SK-N-SH (cell line): ENCODE measurements around the gene SLC22A7. TPM values are rescaled to one million over a fixed set of nuclear protein-coding genes. Genes with fewer than 3 reads are reported as not detected.
"Not testable (repeated sequence)": the region's sequence is repeated elsewhere in the genome, so short reads cannot be mapped to it uniquely, and the experiment has no call there.

Experiments used
- CTCF ChIA-PET: fragments of 300-600, 350-600 bp; formaldehyde crosslinking; extraction: SDS; loops from one replicate; lab custom pipeline; 2021; lab: Yijun Ruan, JAX
- POLR2A ChIA-PET: fragments of 350-600 bp; sonication (Branson Sonifier 250); formaldehyde crosslinking; extraction: SDS; loops from one replicate; lab custom pipeline; 2020; ENCODE audit warnings: antibody characterized with exemption, inconsistent platforms; lab: Yijun Ruan, JAX
- DNase-seq: peaks from one replicate; pipeline ENCODE4 v3.0.0; 2012
- H2AFZ ChIP-seq: fragments of 200-600 bp; sonication (generic); 2 replicates; pipeline ENCODE4 v1.8.1; 2016; ENCODE audit warnings: antibody characterized with exemption, mild to moderate bottlenecking, low read depth
- H3F3A ChIP-seq: fragments of 200-600 bp; sonication (generic); replicated peaks from 2 replicates; pipeline ENCODE3; 2016; ENCODE audit warnings: antibody characterized with exemption, mild to moderate bottlenecking; ENCODE audit not compliant: insufficient read depth
- H3K27ac ChIP-seq, 2 experiments: fragments of 200-500 bp in 1 of 2; fragments of 200-600 bp in 1 of 2; sonication (Bioruptor generic) in 1 of 2; sonication (generic), shearing (Covaris generic) in 1 of 2; 2 replicates each; pipeline versions ENCODE4 v1.5.1 to v1.6.1; 2014 to 2016; ENCODE audit warnings: low read depth in 2 of 2, inconsistent platforms in 1 of 2, low read length in 1 of 2, mild to moderate bottlenecking in 1 of 2, mixed read lengths in 1 of 2
- H3K27me3 ChIP-seq: fragments of 200-600 bp; sonication (generic), shearing (Covaris generic); 2 replicates; pipeline ENCODE4 v1.6.1; 2016; ENCODE audit warnings: mixed run types; ENCODE audit not compliant: insufficient read depth
- H3K36me3 ChIP-seq, 2 experiments: fragments of 200-500 bp in 1 of 2; fragments of 200-600 bp in 1 of 2; sonication (Bioruptor generic) in 1 of 2; sonication (generic) in 1 of 2; replicated peaks in 1 of 2; 2 replicates each; pipeline versions ENCODE3 to v1.5.1; 2014 to 2016; ENCODE audit warnings: low read length in 1 of 2, mild to moderate bottlenecking in 1 of 2; ENCODE audit not compliant: insufficient read depth in 2 of 2, control insufficient read depth in 1 of 2
- H3K4me1 ChIP-seq, 2 experiments: fragments of 200-500 bp in 1 of 2; fragments of 200-600 bp in 1 of 2; sonication (Bioruptor generic) in 1 of 2; sonication (generic), shearing (Covaris generic) in 1 of 2; 2 replicates each; pipeline versions ENCODE4 v1.5.1 to v1.6.1; 2014 to 2016; ENCODE audit warnings: low read depth in 1 of 2, low read length in 1 of 2, mixed run types in 1 of 2; ENCODE audit not compliant: insufficient read depth in 2 of 2, control insufficient read depth in 1 of 2
- H3K4me2 ChIP-seq: fragments of 200-600 bp; sonication (generic), shearing (Covaris generic); 2 replicates; pipeline ENCODE4 v1.6.1; 2017; ENCODE audit warnings: mixed run types
- H3K4me3 ChIP-seq, 2 experiments: fragments of 200-500 bp in 1 of 2; fragments of 200-600 bp in 1 of 2; sonication (Bioruptor generic) in 1 of 2; sonication (generic), shearing (Covaris generic) in 1 of 2; 2 replicates each; pipeline versions ENCODE4 v1.5.1 to v1.8.1; 2014 to 2016; ENCODE audit warnings: low read depth in 2 of 2, inconsistent platforms in 1 of 2, low read length in 1 of 2, mild to moderate bottlenecking in 1 of 2, mixed read lengths in 1 of 2, moderate library complexity in 1 of 2
- H3K79me2 ChIP-seq: fragments of 200-600 bp; sonication (generic); 2 replicates; pipeline ENCODE4 v1.8.1; 2017; ENCODE audit warnings: mild to moderate bottlenecking; ENCODE audit not compliant: insufficient read depth
- H3K9ac ChIP-seq: fragments of 200-600 bp; sonication (generic); 2 replicates; pipeline ENCODE4 v1.6.1; 2017; ENCODE audit warnings: mixed run types
- H3K9me2 ChIP-seq: fragments of 200-600 bp; sonication (generic); 2 replicates; pipeline ENCODE4 v1.6.1; 2017; ENCODE audit warnings: mixed run types
- H3K9me3 ChIP-seq: fragments of 200-600 bp; sonication (generic); 2 replicates; pipeline ENCODE4 v1.6.1; 2017; ENCODE audit warnings: mixed run types, mild to moderate bottlenecking, moderate library complexity
- H4K20me1 ChIP-seq: fragments of 200-600 bp; sonication (generic); 2 replicates; pipeline ENCODE4 v1.6.1; 2017; ENCODE audit warnings: mild to moderate bottlenecking, mixed run types; ENCODE audit not compliant: insufficient read depth
- CHD2 ChIP-seq: fragments of 150-350 bp; IDR thresholded peaks from 2 replicates; pipeline ENCODE4 v1.6.1; 2018; ENCODE audit warnings: low read length; ENCODE audit not compliant: partially characterized antibody
- FOXM1 ChIP-seq: IDR thresholded peaks from 2 replicates; pipeline ENCODE4 v1.4.0; 2012; ENCODE audit warnings: low read depth, mild to moderate bottlenecking
- GATA2 ChIP-seq: sonication (generic); formaldehyde crosslinking; IDR thresholded peaks from 2 replicates; pipeline ENCODE4 v1.5.0; 2020; ENCODE audit warnings: mild to moderate bottlenecking, missing genetic modification reagents
- MEF2A ChIP-seq: IDR thresholded peaks from 2 replicates; pipeline ENCODE4 v1.4.0; 2012; ENCODE audit warnings: low read depth, borderline replicate concordance
- NFIC ChIP-seq: IDR thresholded peaks from 2 replicates; pipeline ENCODE4 v1.4.0; 2012; ENCODE audit warnings: borderline replicate concordance
- RCOR1 ChIP-seq: fragments of 150-350 bp; IDR thresholded peaks from 2 replicates; pipeline ENCODE4 v1.6.1; 2017; ENCODE audit warnings: antibody characterized with exemption, low read length
- SIN3A ChIP-seq: IDR thresholded peaks from 2 replicates; pipeline ENCODE4 v1.6.1; 2012; ENCODE audit warnings: low read depth, mild to moderate bottlenecking, low read length, moderate library complexity, borderline replicate concordance
- SMC3 ChIP-seq: IDR thresholded peaks from 2 replicates; pipeline ENCODE4 v1.6.1; 2012; ENCODE audit warnings: low read depth, low read length, improper control_type of control experiment
- TEAD4 ChIP-seq: IDR thresholded peaks from 2 replicates; pipeline ENCODE4 v1.4.0; 2012; ENCODE audit warnings: mild to moderate bottlenecking, borderline replicate concordance; ENCODE audit not compliant: insufficient read depth
- WGBS: methylation state at CpG from one replicate; pipeline ENCODE4 v1.1.6; 2017; ENCODE audit warnings: low lambda C conversion rate; 5-methylcytosine and 5-hydroxymethylcytosine counted together
- polyA plus RNA-seq, 3 experiments: library from polyadenylated mRNA; depleted of rRNA; stranded (reverse); fragments of >200 nt; gene quantifications; 2 replicates each; pipeline ENCODE4 v1.2.3, GENCODE V29; 2012
- TF ChIP-seq, protein P1 (sequence below): fragments of 150-350 bp; IDR thresholded peaks from 2 replicates; pipeline ENCODE4 v1.6.1; 2016; ENCODE audit warnings: mild to moderate bottlenecking, low read depth, low read length
- TF ChIP-seq, protein P2 (sequence below): IDR thresholded peaks from 2 replicates; pipeline ENCODE4; 2012
- TF ChIP-seq, protein P3 (sequence below): IDR thresholded peaks from 2 replicates; pipeline ENCODE4 v1.4.0; 2012; ENCODE audit warnings: low read depth, borderline replicate concordance

The SLC22A7 gene
- polyA plus RNA-seq, 1 of the 3 experiments (the other 2 are of a cell fraction) = not detected

DNA sequence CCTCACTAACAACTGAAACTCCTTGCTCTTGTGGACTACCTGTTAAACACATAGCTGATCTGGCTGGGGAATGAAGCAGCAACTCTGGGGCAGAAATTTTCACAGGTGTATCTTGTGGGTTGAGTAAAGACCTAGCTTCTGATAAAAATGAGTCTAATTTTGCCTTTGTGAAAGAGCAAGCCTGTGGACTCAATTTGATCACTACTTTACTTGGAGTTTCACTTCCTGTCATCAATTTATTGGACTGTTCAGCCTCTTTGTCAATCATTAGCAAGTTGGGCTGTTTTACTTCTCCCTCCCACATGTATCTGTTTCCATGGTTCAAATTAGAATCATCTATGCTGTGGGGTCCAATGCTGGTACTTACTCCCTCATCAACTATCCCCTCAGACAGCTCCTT is 40.2 kb downstream of the SLC22A7 start:
- Histone ChIP-seq H2AFZ (no peak overlapping the region), H4K20me1 (no peaks in the 10 kb centered on the region), H3K4me2 (no peak overlapping the region), H3K27ac (no peak overlapping the region), H3K4me3 (no peak overlapping the region), H3K79me2 (no peaks in the 10 kb centered on the region), H3K36me3 (peaks cover 45 to 63% of the 10 kb centered on the region in 2 experiments), H3K9me3 (no peaks in the 10 kb centered on the region), H3K4me1 (no peaks in the 10 kb centered on the region), H3K27me3 (no peaks in the 10 kb centered on the region), H3F3A (peaks cover 6% of the 10 kb centered on the region), H3K9ac (no peak overlapping the region), H3K9me2 (no peaks in the 10 kb centered on the region)
- CTCF ChIA-PET = interaction anchor here (1.5 to 1.7 kb wide), 2 partner anchors 24 to 109 kb away, joined by 3 to 4 read pairs; partner anchors contain the start of gene DNPH1
- TF ChIP-seq SIN3A (no peak), SMC3 (no peak)
- TF ChIP-seq, protein P1, sequence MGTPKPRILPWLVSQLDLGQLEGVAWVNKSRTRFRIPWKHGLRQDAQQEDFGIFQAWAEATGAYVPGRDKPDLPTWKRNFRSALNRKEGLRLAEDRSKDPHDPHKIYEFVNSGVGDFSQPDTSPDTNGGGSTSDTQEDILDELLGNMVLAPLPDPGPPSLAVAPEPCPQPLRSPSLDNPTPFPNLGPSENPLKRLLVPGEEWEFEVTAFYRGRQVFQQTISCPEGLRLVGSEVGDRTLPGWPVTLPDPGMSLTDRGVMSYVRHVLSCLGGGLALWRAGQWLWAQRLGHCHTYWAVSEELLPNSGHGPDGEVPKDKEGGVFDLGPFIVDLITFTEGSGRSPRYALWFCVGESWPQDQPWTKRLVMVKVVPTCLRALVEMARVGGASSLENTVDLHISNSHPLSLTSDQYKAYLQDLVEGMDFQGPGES = no peak
- no peak for DNase-seq
- POLR2A ChIA-PET = no interaction called here

DNA sequence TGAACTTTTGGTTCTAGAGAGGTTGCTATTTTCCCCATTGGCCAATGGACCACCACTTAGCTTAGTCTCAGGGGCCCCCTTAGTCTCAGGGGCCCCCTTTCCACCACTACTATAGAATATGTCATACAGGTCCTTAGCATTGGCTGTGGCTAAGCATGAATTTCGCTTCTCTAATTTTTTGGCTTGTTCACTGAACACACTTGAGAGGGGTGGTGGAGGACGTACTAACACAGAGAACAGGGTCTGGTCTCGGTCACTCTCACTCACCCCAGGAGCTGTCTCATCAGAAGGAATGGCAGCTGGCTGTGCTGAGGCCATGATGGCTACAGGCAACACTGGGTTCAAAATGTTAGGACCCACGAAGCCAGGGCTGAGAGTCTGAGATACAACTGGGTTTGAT is 41.1 kb downstream of the SLC22A7 start:
- no peaks in the 10 kb centered on the region for H3K9me2 ChIP-seq
- H4K20me1 ChIP-seq = no peaks in the 10 kb centered on the region
- H3K9ac ChIP-seq = no peak overlapping the region
- H3K4me2 ChIP-seq = no peak overlapping the region
- H2AFZ ChIP-seq = no peak overlapping the region
- H3K4me3 ChIP-seq = no peak overlapping the region
- H3K4me1 ChIP-seq = no peaks in the 10 kb centered on the region
- H3K9me3 ChIP-seq = no peaks in the 10 kb centered on the region
- H3K27me3 ChIP-seq = no peaks in the 10 kb centered on the region
- no peak overlapping the region for H3K27ac ChIP-seq
- ChIA-PET CTCF (interaction anchor here (1.5 to 1.7 kb wide), 2 partner anchors 25 to 110 kb away, joined by 3 to 4 read pairs; partner anchors contain the start of gene DNPH1), POLR2A (no interaction called here)
- DNase-seq = no peak
- no peaks in the 10 kb centered on the region for H3K79me2 ChIP-seq
- H3K36me3 ChIP-seq = peaks cover 52 to 68% of the 10 kb centered on the region in 2 experiments
- no peak for TF ChIP-seq RCOR1
- TF ChIP-seq GATA2 (CRISPR knock-in tag) = no peak
- no peak for TF ChIP-seq FOXM1
- TF ChIP-seq NFIC = no peak
- no peak for TF ChIP-seq CHD2
- no peak for TF ChIP-seq TEAD4
- TF ChIP-seq, protein P2, sequence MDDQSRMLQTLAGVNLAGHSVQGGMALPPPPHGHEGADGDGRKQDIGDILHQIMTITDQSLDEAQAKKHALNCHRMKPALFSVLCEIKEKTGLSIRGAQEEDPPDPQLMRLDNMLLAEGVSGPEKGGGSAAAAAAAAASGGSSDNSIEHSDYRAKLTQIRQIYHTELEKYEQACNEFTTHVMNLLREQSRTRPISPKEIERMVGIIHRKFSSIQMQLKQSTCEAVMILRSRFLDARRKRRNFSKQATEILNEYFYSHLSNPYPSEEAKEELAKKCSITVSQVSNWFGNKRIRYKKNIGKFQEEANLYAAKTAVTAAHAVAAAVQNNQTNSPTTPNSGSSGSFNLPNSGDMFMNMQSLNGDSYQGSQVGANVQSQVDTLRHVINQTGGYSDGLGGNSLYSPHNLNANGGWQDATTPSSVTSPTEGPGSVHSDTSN = no peak
- TF ChIP-seq, protein P3, sequence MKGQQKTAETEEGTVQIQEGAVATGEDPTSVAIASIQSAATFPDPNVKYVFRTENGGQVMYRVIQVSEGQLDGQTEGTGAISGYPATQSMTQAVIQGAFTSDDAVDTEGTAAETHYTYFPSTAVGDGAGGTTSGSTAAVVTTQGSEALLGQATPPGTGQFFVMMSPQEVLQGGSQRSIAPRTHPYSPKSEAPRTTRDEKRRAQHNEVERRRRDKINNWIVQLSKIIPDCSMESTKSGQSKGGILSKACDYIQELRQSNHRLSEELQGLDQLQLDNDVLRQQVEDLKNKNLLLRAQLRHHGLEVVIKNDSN = no peak
- no peak for TF ChIP-seq MEF2A
- no peak for TF ChIP-seq SIN3A
- H3F3A ChIP-seq = peaks cover 2% of the 10 kb centered on the region
- whole genome bisulfite sequencing = 89% methylated on average over 3 of the region's 4 CpGs

DNA sequence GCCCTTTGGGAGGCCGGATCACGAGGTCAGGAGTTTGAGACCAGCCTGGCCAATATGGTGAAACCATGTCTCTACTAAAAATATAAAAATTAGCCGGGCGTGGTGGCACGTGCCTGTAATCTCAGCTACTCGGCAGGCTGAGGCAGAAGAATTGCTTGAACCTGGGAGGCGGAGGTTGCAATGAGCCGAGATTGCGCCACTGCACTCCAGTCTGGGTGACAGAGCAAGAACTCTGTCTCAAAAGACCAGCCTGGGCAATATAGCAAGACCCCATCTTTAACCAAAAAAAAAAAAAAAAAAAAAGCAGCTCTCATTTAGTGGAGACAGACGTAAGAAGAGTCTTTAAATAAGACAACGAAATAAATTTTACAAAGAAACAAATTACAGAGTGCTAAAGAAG is 48.2 kb downstream of the SLC22A7 start:
- H3K79me2 ChIP-seq, H2AFZ ChIP-seq, H3K9me3 ChIP-seq, DNase-seq, H3K4me3 ChIP-seq, H3K4me1 ChIP-seq, H3K4me2 ChIP-seq, H3K27ac ChIP-seq, H3F3A ChIP-seq, H3K9ac ChIP-seq, H3K9me2 ChIP-seq, POLR2A ChIA-PET, H4K20me1 ChIP-seq, H3K27me3 ChIP-seq: not testable (repeated sequence)
- peaks cover 48 to 73% of the 10 kb centered on the region in 2 experiments for H3K36me3 ChIP-seq
- CTCF ChIA-PET = interaction anchor here (0.8 kb wide), 1 partner anchor 25 kb away, joined by 3 read pairs; no protein-coding TSS in a partner anchor
- 96% methylated on average over 11 of the region's 11 CpGs for WGBS
